Stimulated activated naive B cell treated with anti-CD40 and anti-IgM and Interleukin-4, amounts not matched to agents 10 μg/mL and 1 μg/mL and 100 μg/mL, for 72 hours (primary cell): ENCODE data around the gene CERK.
A peak's percentile ranks its signal among the peaks of the same experiment; 100 is the strongest.

Experiments used
- ATAC-seq, 2 donors: fragments of 150-1000 bp; cut with Tn5 transposase; replicated peaks; 2 replicates each; pipeline ENCODE4 v1.10.0; 2021; ENCODE audit warnings: moderate library complexity in 1 of 2
- DNase-seq: peaks from one replicate; pipeline ENCODE4 v3.0.0; 2021
- H3K27ac Mint-ChIP-seq: one replicate; pipeline ENCODE4 v1.8.0; 2022; ENCODE audit warnings: mild to moderate bottlenecking, mixed read lengths
- H3K27me3 Mint-ChIP-seq, 2 donors: one replicate each; pipeline ENCODE4 v1.8.0; 2022; ENCODE audit warnings: mixed read lengths in 2 of 2
- H3K36me3 Mint-ChIP-seq, 2 donors: one replicate each; pipeline ENCODE4 v1.8.0; 2022; ENCODE audit warnings: mixed read lengths in 2 of 2, mild to moderate bottlenecking in 1 of 2
- H3K4me1 Mint-ChIP-seq, 2 donors: one replicate each; pipeline ENCODE4 v1.8.0; 2022; ENCODE audit warnings: mixed read lengths in 2 of 2, mild to moderate bottlenecking in 1 of 2
- H3K4me3 Mint-ChIP-seq, 2 donors: one replicate each; pipeline ENCODE4 v1.8.0; 2022; ENCODE audit warnings: mild to moderate bottlenecking in 2 of 2, mixed read lengths in 2 of 2, moderate library complexity in 1 of 2
- H3K9me3 Mint-ChIP-seq, 2 donors: one replicate each; pipeline ENCODE4 v1.8.0; 2022; ENCODE audit warnings: mixed read lengths in 2 of 2, mild to moderate bottlenecking in 1 of 2

The CERK gene

DNA sequence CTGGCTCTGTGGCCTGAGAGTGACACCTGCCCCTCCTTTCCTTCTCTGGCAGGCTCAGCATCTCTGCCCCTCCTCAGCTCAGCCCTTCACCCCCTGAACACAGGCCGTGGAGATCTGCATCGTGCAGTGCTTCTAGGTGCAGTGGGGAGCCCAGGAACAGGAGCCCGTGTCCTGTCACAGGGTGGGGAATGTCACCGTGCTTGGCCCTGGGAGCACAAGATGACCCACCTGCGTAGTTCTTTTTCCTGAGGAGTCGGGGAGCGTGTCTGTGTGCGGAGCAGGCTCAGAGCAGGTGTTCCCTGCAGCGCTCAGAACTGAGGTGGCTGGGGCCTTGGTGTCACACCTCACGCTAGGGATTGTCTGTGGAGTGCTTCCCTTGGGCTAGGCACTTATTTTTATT lies 35.0 kb upstream of the CERK start:
- Mint-ChIP-seq H3K4me1 (peaks cover 74 to 93% of the 10 kb centered on the region in 2 donors), H3K27me3 (no peaks in the 10 kb centered on the region), H3K9me3 (no peaks in the 10 kb centered on the region), H3K4me3 (peak overlapping the region; percentile 50 to 66), H3K36me3 (peaks cover 32 to 49% of the 10 kb centered on the region in 2 donors), H3K27ac (peak overlapping the region; percentile 94)
- ATAC-seq (no peak), DNase-seq (no peak)

GRCh38 chr22:46770726-46771125 lies 32.7 kb upstream of the CERK start:
- peak overlapping the region; percentile 97 for H3K27ac Mint-ChIP-seq
- ATAC-seq (no peak), DNase-seq (peak; percentile 54)
- H3K4me1 Mint-ChIP-seq, result peaks cover 64 to 89% of the 10 kb centered on the region in 2 donors
- H3K4me3 Mint-ChIP-seq, result peak overlapping the region; percentile 73 to 76
- no peaks in the 10 kb centered on the region for H3K9me3 Mint-ChIP-seq
- H3K36me3 Mint-ChIP-seq, result peaks cover 28 to 56% of the 10 kb centered on the region in 2 donors
- H3K27me3 Mint-ChIP-seq, result no peaks in the 10 kb centered on the region

DNA sequence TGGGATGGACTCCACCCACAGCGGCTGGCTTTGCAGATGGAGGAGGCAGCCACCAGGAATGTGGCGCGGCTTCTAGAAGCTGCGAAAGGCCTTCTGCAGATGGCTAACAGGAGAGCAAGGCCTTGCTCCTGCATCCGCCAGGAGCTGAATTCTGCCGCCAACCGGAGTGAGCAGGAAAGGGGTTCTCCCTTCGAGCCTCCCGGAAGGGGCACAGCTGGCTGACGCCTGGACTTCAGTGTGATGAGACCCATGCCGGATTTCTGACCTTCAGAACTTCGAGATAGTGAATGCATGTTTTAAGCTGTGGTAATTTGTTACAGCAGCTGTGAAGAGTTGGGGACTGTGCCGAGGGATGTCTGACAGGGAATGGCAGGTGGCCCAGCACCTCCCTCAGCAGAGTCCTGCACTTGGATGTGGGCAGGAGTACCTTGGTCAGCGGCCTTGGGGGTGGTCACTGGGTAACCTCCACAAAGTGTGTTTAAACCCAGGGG lies 32.1 kb upstream of the CERK start:
- Mint-ChIP-seq H3K36me3 (peaks cover 26 to 56% of the 10 kb centered on the region in 2 donors), H3K27ac (peak overlapping the region; percentile 97), H3K4me3 (peak overlapping the region; percentile 73 to 76), H3K9me3 (no peaks in the 10 kb centered on the region), H3K4me1 (peaks cover 62 to 89% of the 10 kb centered on the region in 2 donors), H3K27me3 (no peaks in the 10 kb centered on the region)
- ATAC-seq, result no peak
- DNase-seq, result no peak

DNA sequence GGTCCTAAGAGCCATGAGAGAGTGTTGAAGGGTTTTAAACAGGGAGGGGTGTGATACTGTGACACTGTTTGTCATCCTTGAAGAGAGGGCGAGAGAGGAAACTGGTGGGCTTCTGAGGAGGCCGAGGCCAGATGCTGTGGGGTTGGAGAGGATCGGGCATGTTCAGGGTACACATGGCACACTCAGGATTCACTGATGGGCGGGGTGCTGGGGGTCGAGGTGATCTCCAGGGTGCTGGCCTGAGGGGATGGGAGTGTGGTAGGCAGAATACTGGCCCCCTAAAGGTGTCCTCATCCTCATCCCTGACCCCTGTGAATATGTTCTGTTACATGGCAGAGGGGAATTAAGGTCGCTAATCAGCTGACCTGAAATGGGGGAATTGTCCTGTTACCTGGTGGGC lies 31.7 kb upstream of the CERK start:
- Mint-ChIP-seq H3K4me1 (peaks cover 62 to 89% of the 10 kb centered on the region in 2 donors), H3K9me3 (no peaks in the 10 kb centered on the region), H3K27ac (peak overlapping the region; percentile 97), H3K4me3 (peak overlapping the region; percentile 73 to 76), H3K27me3 (no peaks in the 10 kb centered on the region), H3K36me3 (peaks cover 23 to 58% of the 10 kb centered on the region in 2 donors)
- ATAC-seq (no peak), DNase-seq (no peak)

DNA sequence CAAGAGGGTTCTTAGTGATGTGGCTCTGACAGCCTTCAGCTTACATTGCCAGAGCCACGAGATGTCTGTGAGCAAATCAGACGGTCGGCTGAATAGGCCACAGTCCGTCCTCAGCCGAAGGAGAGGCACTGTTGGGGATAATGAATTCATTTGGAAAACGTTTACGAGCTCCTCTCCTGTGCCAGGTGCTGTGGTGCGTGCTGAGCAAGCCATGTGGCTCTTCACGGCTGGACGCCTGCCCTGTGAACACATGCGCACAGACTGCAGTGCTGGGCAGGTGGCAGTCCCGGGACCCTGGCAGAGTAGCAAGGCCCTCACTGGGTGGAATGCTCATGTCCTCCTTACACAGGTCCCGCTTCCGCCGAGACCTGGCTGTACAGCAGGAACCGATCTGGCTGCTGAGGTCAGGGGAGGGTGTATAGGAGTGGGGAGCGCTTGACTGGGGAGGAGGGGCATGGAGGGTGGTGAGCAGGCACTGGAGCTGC lies 31.2 kb upstream of the CERK start:
- peaks cover 66 to 89% of the 10 kb centered on the region in 2 donors for H3K4me1 Mint-ChIP-seq
- peak; percentile 35 for DNase-seq
- peak overlapping the region; percentile 73 to 76 for H3K4me3 Mint-ChIP-seq

DNA sequence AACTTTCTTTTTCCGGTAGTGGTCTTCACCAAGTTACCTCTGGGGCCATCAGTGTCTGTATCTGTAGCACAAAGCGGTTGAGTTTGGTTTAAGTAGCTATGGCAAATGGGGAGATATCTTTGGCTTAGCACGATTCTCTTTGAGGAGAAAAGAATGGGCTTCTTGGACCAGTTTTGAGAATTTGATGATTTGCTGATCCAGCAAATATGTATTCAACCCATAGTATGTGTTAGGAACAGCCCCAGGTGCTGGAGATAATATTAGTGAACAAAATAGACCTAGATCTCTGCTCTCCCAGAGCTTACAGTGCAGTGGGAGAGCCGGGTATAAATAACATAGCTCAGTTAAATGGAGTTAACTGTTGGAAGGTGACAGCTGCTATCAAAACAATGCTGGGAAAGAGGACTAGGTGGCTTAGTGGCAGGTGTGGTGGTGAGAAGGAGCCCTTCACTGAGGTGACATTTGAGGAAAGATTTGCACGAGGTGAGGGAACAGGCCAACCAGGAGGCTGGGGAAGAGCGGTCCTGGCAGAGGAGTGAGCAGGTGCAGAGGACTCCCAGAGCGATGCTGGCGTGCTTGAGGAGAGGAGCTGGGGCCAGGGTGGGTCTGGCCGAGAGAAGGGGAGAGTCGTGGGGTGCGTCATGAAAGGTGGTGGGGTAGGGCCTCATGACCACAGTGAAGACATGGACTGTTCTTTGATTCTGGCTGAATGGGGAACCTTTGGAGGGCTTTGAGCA lies 29.4 kb upstream of the CERK start:
- H3K9me3 Mint-ChIP-seq, result no peaks in the 10 kb centered on the region
- peaks cover 30 to 69% of the 10 kb centered on the region in 2 donors for H3K36me3 Mint-ChIP-seq
- peaks cover 62 to 77% of the 10 kb centered on the region in 2 donors for H3K4me1 Mint-ChIP-seq
- H3K27me3 Mint-ChIP-seq, result no peaks in the 10 kb centered on the region
- ATAC-seq, result no peak
- H3K27ac Mint-ChIP-seq, result peak overlapping the region; percentile 97
- H3K4me3 Mint-ChIP-seq, result peak overlapping the region; percentile 73 to 76
- no peak for DNase-seq

More for the DNA sequence above, 31.2 kb upstream of the CERK start:
- Mint-ChIP-seq H3K9me3 (no peaks in the 10 kb centered on the region), H3K36me3 (peaks cover 28 to 63% of the 10 kb centered on the region in 2 donors), H3K27ac (peak overlapping the region; percentile 97), H3K27me3 (no peaks in the 10 kb centered on the region)
- ATAC-seq, result peak; percentile 25

DNA sequence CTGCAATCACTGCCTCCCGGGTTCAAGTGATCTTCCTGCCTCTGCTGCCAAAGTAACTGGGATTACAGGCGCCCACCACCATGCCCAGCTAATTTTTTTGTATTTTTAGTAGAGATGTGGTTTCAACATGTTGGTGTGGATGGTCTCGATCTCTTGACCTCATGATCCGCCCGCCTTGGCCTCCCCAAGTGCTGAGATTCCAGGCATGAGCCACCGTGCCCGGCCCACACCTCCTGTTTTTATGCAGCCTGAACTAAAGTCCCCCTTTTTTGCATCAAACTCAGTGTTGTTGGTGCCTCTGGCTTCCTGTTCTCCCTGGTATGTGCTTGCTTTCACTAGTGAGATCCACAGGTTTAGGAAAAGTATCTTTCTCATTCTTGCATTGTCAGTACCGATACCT lies 28.6 kb upstream of the CERK start:
- H3K4me3 Mint-ChIP-seq, result peak overlapping the region in 1 of 2 donors; percentile 51
- DNase-seq (no peak), ATAC-seq (no peak)
- H3K4me1 Mint-ChIP-seq, result peaks cover 68 to 84% of the 10 kb centered on the region in 2 donors
- peak overlapping the region; percentile 97 for H3K27ac Mint-ChIP-seq
- H3K27me3 Mint-ChIP-seq, result no peaks in the 10 kb centered on the region
- H3K36me3 Mint-ChIP-seq, result peaks cover 35 to 77% of the 10 kb centered on the region in 2 donors
- no peaks in the 10 kb centered on the region for H3K9me3 Mint-ChIP-seq

- Mint-ChIP-seq H3K27me3 (no peaks in the 10 kb centered on the region), H3K9me3 (no peaks in the 10 kb centered on the region), H3K36me3 (peaks cover 38 to 79% of the 10 kb centered on the region in 2 donors), H3K27ac (peak overlapping the region; percentile 100), H3K4me3 (peak overlapping the region; percentile 91 to 98), H3K4me1 (peaks cover 66 to 81% of the 10 kb centered on the region in 2 donors)
- ATAC-seq (no peak), DNase-seq (no peak)
Measured at GRCh38 chr22:46764779-46765485, 26.9 kb upstream of the CERK start.

DNA sequence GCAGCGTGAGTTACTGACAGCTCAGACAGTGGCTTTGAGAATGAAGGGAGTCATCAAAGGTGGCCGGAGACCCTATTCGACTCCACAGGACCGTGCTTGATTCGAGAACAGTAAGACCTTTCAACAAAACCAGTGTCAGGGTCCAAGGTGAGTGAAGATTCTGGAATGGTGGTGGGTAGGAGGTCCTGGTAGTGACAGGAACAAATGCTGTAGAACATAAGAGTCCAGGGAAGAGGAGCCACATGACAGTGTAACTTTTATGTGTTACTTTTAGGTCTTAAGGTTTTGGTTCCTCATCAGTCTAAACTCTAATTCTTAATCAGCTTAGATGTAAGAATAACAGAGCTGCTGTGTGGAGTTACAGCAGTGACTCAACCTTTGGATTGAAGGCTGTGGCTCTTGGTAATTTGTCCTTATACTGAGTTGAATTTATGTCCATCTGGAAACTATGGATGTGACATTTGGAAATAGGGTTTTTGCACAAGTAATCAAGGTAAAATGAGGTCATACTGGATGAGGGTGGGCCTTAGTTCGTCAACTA lies 26.2 kb upstream of the CERK start:
- peaks cover 38 to 72% of the 10 kb centered on the region in 2 donors for H3K36me3 Mint-ChIP-seq
- no peaks in the 10 kb centered on the region for H3K27me3 Mint-ChIP-seq
- peaks cover 58 to 75% of the 10 kb centered on the region in 2 donors for H3K4me1 Mint-ChIP-seq
- H3K9me3 Mint-ChIP-seq, result no peaks in the 10 kb centered on the region
- H3K4me3 Mint-ChIP-seq, result peak overlapping the region; percentile 91 to 98
- H3K27ac Mint-ChIP-seq, result peak overlapping the region; percentile 100
- DNase-seq (no peak), ATAC-seq (peak; percentile 29 to 30)

- Mint-ChIP-seq H3K4me3 (peak overlapping the region; percentile 91 to 98), H3K27me3 (no peaks in the 10 kb centered on the region), H3K27ac (peak overlapping the region; percentile 100), H3K36me3 (peaks cover 38 to 68% of the 10 kb centered on the region in 2 donors), H3K9me3 (no peaks in the 10 kb centered on the region), H3K4me1 (peaks cover 57 to 75% of the 10 kb centered on the region in 2 donors)
- peak; percentile 67 for DNase-seq
- ATAC-seq, result peak; percentile 66 to 74
Measured at GRCh38 chr22:46763051-46763705, 25.1 kb upstream of the CERK start.

DNA sequence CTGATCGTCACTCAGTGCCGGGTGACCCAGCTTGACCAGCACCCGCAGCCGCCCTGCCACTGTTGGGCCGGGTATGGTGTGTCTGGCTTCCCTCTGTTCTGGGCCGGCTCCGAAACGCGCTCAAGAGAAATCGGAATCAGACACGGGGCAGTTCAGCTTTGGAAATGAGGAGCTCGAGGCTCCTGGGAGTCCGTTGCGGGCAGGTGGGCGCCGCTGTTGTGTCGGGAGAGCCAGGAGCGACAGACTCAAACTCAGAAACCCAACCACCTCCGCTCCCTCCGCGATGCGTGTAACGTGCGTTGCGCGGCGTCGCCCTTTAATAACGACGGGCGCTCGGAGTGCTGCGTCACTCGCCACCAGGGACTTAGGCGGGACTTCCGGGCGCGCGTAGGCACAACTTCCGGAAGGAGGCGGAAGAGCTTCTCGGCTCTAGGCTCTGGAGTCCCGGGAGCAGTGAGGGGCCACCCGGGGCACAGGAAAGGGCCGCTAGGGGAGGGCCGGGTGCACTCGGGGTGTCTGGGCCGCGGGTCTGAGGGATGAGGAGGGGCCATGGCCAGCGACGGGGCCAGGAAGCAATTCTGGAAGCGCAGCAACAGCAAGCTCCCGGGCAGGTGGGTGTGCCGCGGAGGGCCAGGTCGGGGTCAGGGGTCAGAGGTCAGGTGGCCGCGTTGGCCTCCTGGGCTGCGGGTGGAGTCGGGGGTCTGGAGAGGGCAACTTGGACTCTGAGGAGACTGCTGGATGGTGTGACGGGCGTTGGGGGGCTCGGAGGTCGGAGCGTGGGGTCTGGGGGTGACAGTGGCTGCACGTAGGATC lies 24.4 kb upstream of the CERK start, which contains the start of gene TBC1D22A:
Gene TBC1D22A, plus strand, starts transcription at position 413 of the 813 bp plus-strand sequence. Its CDS starts 137 bp downstream, at position 550.
- Mint-ChIP-seq H3K27ac (peak within 1 kb of the TSS; percentile 100), H3K4me1 (peaks cover 52 to 71% of the 10 kb centered on the region in 2 donors), H3K9me3 (no peaks in the 10 kb centered on the region), H3K4me3 (peak within 1 kb of the TSS; percentile 91 to 98), H3K36me3 (peaks cover 33 to 61% of the 10 kb centered on the region in 2 donors), H3K27me3 (no peaks in the 10 kb centered on the region)
- DNase-seq (peak; percentile 92), ATAC-seq (peak; percentile 85 to 86)

DNA sequence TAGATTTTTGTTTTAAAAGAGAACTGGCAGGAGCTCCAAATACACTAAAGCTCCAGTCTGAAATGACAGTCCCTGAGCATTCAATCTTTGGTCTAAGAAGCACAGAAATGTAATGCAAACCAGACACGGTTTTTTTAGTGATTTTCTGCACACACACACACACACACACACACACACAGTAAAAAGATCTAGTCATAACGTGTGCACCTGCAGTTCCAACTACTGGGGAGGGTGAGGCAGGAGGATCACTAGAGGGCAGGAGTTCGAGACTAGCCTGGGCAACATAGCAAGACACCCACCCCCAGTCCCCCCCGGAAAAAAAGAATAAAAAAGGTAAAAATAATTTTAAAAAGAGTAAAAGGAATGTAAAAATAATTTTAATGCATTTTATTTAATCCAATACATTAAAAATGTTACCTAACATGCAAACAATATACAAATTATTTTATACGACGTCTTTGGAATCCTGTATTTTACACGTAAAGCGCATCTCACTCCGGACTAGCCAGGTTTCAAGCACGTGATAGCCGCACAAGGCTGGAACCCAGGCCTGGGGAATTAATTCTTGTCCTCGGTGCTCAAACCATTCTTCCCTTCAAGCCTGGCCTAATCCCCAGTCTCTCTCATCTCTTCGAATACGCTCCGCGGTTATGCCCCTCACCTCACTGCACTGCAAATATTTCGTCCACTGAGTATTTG lies 23.6 kb upstream of the CERK start:
- H3K27me3 Mint-ChIP-seq, result no peaks in the 10 kb centered on the region
- peak overlapping the region; percentile 91 to 98 for H3K4me3 Mint-ChIP-seq
- ATAC-seq (peak in 1 of 2 donors; percentile 5), DNase-seq (no peak)
- H3K27ac Mint-ChIP-seq, result peak overlapping the region; percentile 100
- peaks cover 27 to 54% of the 10 kb centered on the region in 2 donors for H3K36me3 Mint-ChIP-seq
- H3K4me1 Mint-ChIP-seq, result peaks cover 44 to 63% of the 10 kb centered on the region in 2 donors
- peaks cover 0 to under 1% of the 10 kb centered on the region in 2 donors for H3K9me3 Mint-ChIP-seq
